AG04449 (cell line): ENCODE data around the gene WDR88.

Experiments used
- CTCF ChIA-PET: fragments of 350-600 bp; formaldehyde crosslinking; extraction: SDS; loops from one replicate; lab custom pipeline; 2021; ENCODE audit warnings: antibody characterized with exemption; lab: Yijun Ruan, JAX
- POLR2A ChIA-PET: fragments of 400-600, 350-600 bp; formaldehyde crosslinking; extraction: SDS; loops from one replicate; lab custom pipeline; 2020; ENCODE audit warnings: antibody characterized with exemption, inconsistent platforms; lab: Yijun Ruan, JAX
- DNase-seq: peaks from one replicate; pipeline ENCODE4 v3.0.0-alpha.2; 2010; ENCODE audit warnings: low read depth, low spot score
- H3K4me3 ChIP-seq: 2 replicates; pipeline ENCODE4 v1.5.1; 2011; ENCODE audit warnings: low read depth, mild to moderate bottlenecking, control low read depth, low read length
- TF ChIP-seq, protein P1 (sequence below): IDR thresholded peaks from one replicate; pipeline ENCODE4 v1.5.1; 2011; ENCODE audit warnings: mild to moderate bottlenecking, moderate library complexity, low read length, control low read depth, inconsistent platforms; ENCODE audit not compliant: insufficient read depth; ENCODE audit errors: missing control alignments

The WDR88 gene

DNA sequence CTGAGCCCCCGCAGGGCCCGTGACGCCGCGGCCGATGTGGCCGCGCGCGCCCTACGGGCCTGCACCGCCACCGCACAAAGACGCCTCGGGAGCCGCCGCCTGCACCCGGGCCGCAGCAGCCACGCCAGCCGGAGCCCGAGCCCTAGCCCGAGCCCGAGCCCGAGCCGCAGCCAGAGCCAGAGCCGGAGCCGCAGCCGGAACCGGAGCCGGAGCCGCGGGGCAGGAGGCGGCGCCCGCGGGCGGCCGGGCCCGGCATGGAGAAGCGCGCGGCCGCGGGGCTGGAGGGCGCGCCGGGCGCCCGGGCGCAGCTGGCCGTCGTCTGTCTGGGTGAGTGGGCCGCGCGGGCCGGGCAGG is 62.6 kb downstream of the WDR88 start:
- ChIA-PET POLR2A (no interaction called here), CTCF (no interaction called here)
- TF ChIP-seq, protein P1, sequence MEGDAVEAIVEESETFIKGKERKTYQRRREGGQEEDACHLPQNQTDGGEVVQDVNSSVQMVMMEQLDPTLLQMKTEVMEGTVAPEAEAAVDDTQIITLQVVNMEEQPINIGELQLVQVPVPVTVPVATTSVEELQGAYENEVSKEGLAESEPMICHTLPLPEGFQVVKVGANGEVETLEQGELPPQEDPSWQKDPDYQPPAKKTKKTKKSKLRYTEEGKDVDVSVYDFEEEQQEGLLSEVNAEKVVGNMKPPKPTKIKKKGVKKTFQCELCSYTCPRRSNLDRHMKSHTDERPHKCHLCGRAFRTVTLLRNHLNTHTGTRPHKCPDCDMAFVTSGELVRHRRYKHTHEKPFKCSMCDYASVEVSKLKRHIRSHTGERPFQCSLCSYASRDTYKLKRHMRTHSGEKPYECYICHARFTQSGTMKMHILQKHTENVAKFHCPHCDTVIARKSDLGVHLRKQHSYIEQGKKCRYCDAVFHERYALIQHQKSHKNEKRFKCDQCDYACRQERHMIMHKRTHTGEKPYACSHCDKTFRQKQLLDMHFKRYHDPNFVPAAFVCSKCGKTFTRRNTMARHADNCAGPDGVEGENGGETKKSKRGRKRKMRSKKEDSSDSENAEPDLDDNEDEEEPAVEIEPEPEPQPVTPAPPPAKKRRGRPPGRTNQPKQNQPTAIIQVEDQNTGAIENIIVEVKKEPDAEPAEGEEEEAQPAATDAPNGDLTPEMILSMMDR: no peak
- no peak for DNase-seq
- peak overlapping the region; percentile 61 for H3K4me3 ChIP-seq

DNA sequence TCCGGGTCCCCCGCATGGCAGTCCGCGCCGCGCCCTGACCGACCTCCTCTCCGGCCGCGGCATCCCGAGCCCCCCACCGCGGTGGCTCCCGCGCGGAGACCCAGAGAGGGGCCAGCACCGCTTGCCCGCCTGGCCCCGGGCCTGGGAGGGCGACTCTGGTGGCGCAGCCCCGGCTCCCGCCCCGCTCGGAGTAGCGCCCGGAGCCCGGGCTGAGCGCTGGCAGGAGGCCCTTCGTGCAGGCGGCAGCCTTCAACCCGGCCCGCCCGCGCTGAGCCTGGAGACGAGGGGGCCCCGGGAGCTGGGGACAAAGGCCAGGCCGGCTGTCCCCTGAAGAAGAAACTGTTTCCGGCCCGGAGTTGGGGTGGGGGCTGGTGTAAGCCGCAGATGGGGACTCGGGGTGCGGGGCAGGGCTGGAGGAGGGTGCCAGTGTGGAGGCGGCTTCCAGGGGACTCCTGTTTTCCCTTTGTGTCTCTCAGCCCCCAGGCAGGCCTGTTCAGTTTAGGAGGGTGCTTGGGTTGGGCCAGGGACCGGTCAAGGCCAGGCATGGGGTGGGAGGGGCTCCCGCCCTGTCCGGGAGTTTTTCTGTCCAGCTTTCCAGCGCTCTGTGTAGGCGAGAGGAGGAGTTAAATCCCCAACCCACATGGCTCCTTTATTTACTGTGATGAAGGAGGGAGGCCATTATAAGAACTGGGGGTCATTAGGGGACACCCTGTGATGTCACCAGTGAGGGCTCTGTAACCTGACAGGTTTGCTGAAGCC is 63.2 kb downstream of the WDR88 start:
- CTCF ChIA-PET: interaction anchor here (1.1 to 4.9 kb wide), 3 partner anchors 9 to 17 kb away, joined by 4 to 66 read pairs (median 4); no protein-coding TSS in a partner anchor
- POLR2A ChIA-PET: interaction anchor here (2.0 kb wide), 1 partner anchor 18 kb away, joined by 8 read pairs; no protein-coding TSS in a partner anchor

DNA sequence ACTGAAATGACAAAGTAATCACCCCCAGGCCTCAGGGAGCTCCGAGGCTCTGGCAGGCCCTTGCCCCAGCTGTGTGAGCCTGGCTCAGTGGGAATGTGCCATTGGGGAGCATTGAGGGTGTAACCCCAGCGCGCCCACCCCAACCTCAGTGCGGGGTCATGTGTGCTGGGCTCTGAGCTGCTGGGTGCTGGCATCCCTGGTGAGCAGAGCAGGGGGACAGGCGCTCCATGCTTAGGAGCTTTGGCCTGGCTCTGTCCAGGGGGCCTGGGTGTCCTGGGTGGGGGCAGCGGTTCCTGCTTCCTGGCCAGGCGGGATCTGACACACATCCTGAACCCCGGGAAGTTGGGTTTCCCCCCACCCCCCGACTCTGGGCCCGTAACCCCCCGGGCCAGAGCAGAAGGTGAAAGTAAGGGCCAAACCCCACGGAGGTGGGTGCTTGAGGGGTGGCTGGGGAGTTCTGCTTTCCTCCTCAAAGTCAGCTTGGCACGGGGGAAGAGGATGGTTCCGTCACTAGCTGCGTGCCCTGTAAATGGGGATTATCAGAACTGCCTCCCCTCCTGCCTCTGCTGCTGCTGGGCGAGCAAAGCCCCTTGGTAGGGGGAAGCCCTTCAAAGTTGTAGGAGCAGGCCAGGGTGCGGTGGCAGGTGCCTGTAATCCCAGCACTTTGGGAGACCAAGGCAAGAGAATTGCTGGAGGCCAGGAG is 63.9 kb downstream of the WDR88 start:
- DNase-seq: no peak
- POLR2A ChIA-PET: interaction anchor here (2.0 kb wide), 1 partner anchor 19 kb away, joined by 8 read pairs; no protein-coding TSS in a partner anchor
- CTCF ChIA-PET: interaction anchor here (1.1 to 4.9 kb wide), 3 partner anchors 8 to 17 kb away, joined by 4 to 66 read pairs (median 4); no protein-coding TSS in a partner anchor
- H3K4me3 ChIP-seq: peak overlapping the region; percentile 61
- TF ChIP-seq, protein P1: no peak

More for the DNA sequence above, 63.2 kb downstream of the WDR88 start:
- TF ChIP-seq, protein P1: no peak
- DNase-seq: no peak
- H3K4me3 ChIP-seq: peak overlapping the region; percentile 61

DNA sequence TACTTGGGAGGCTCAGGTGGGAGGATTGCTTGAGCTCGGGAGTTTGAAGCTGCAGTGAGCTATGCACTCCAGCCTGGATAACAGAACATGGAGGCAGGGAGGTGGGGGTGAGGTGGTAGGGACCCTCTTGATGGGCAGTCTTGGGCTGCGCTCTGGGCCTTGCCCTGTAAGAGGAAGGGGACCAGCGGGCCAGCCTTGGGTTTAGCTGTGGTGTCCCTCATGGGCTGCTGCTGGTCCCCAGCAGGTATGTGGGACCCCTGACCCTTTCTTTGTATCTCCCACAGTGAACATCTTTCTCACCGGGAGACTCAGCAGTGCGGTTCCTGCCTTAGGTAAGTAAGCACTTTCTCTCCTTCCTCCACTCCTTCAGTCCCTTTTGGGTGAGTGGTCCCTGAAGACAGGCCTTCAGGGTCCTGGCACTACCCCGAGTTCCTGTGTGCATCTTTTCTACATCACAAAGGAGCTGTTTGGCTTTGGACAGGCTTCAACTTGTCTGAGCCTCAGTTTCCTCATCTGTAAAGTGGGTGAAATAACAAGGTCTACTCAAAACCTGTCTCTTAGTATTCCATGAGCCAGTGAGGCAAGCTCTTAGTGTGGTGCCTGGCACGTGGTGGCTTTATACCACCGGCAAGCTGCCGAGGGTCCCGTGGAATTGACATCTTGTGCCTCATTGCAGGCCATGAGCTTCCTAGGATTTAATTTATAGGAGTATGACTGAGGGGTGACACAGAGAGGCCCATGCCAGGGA is 64.7 kb downstream of the WDR88 start:
- DNase-seq: no peak
- POLR2A ChIA-PET: interaction anchor here (2.0 kb wide), 1 partner anchor 20 kb away, joined by 8 read pairs; no protein-coding TSS in a partner anchor

DNA sequence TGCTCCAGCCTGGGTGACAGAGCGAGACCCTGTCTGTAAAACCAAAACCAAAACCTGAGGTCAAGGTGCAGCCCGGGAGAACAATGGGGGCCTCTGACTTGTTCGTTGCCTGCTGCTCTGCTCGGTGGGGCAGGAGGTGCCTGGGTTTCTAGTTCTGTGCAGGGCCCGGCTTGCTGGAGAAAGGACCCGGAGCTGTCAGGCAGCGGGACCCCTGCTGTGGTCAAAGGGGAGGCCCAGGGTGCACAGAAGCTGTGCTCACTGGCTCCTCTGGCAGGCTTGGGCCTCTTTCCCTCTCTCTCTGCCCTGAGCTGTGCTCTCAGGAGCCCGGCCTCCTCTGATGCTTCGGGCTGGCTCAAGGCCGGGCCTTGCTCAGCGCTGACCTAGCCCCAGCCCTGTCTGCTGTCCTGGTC is 65.7 kb downstream of the WDR88 start:
- ChIA-PET CTCF (interaction anchor here (0.7 to 4.9 kb wide), 4 partner anchors 12 to 72 kb away, joined by 3 to 66 read pairs (median 4); no protein-coding TSS in a partner anchor), POLR2A (no interaction called here)
- H3K4me3 ChIP-seq: no peak overlapping the region
- DNase-seq: no peak
- TF ChIP-seq, protein P1: no peak

More for the DNA sequence above, 64.7 kb downstream of the WDR88 start:
- CTCF ChIA-PET: interaction anchor here (1.3 to 4.9 kb wide), 2 partner anchors 11 to 39 kb away, joined by 5 to 66 read pairs; no protein-coding TSS in a partner anchor
- no peak overlapping the region for H3K4me3 ChIP-seq
- TF ChIP-seq, protein P1: no peak
